ENCODE results near the gene MIDN.

DNA sequence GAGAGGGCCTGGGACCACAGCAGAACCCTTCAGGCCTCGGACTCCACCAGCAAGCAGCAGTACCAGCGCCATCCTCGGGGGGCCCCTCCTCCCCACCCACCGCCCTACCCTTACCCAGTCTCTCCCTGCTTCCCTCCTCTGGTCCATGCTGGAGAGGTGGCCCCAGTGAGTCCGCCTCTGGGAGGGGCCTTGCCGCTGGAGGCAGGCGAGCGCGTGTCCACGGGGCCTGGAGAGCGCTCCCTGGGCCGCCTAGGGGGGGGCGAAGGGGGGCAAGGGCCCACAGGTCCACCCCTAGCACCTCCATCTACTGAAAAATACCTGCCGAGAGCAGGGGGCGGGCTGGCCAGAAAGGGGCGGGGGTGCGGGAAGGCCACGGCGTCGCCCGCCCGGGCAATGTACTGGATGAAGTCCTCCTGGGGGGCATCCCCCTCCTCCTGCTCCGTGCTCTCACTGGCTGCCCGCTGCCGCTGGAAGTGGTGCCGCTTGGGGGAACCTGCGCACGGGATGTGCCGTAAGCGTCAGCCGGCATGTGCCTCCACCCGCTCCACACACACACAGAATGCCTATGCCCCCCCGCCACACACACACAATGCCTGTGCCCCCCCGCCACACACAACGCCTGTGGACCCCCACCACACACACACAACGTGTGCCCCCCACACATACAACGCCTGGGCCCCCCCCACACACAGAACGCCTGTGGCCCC, 17.4 kb upstream of the MIDN start:
- TF ChIP-seq, protein P1, sequence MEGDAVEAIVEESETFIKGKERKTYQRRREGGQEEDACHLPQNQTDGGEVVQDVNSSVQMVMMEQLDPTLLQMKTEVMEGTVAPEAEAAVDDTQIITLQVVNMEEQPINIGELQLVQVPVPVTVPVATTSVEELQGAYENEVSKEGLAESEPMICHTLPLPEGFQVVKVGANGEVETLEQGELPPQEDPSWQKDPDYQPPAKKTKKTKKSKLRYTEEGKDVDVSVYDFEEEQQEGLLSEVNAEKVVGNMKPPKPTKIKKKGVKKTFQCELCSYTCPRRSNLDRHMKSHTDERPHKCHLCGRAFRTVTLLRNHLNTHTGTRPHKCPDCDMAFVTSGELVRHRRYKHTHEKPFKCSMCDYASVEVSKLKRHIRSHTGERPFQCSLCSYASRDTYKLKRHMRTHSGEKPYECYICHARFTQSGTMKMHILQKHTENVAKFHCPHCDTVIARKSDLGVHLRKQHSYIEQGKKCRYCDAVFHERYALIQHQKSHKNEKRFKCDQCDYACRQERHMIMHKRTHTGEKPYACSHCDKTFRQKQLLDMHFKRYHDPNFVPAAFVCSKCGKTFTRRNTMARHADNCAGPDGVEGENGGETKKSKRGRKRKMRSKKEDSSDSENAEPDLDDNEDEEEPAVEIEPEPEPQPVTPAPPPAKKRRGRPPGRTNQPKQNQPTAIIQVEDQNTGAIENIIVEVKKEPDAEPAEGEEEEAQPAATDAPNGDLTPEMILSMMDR (conservative IDR thresholded peaks at IDR 0.05 in 1 of 2, IDR thresholded peaks at IDR 0.05 in 1 of 2; ENCODE audit: low read depth in 1 of 2, low read length in 2 of 2), result no peak
- TF ChIP-seq EZH2 (IDR thresholded peaks at IDR 0.05; ENCODE audit: low read length, missing control alignments), result no peak
